ENCODE data around the gene NXF1.

DNA sequence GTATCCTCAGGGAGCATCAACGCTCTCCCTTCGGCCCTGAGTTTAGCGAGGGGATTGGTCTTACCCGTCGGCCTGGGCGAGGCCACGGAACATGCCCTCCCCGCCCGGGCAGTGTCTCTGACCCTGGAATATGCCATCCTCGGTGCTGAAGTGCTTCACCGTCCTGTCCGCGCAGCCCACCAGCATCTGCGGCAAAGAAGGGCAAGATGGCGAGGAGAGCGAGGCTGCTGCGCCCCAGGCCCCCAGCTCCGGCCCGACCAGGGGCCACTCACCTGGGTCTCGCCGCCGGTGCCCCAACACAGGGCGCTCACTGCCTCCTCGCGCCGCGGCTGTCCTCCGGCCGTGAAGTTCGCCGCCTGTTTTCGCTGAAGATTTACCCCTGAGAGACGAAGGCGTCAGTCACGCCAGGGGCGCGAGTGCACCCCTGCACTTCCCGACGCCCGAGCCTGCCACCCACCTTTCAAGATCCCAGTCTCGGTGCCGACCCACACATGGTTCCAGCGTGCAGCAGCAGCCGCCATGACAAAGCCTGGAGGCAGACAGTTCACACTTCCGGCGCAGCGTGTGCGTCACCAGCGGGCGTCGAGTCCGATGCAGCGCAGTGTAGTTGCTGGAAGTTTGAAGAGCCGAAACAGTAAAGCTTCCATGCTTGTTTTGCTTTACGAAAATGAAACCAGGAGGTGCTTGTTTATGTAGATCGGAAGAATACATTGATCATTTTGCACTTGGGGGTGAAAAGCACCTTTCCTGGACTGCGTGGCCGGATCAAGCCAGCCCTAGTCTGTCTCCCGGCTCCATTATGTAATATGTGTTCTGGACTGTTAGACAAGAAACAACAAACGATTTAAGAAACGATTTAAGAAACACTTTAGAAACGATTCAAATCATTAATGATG is 34.1 kb upstream of the NXF1 start, which contains the start of gene WDR74:
- TF ChIP-seq GABPA (IDR thresholded peaks at IDR 0.05; ENCODE audit: low read depth) (peak; percentile 87), FOXJ3 (CRISPR knock-in tag; IDR thresholded peaks at IDR 0.05) (no peak), JUND (IDR thresholded peaks at IDR 0.05) (no peak; the same call in 1 of the 2 replicates), SMC3 (IDR thresholded peaks at IDR 0.05; ENCODE audit: low read depth, low read length) (no peak)
- TF ChIP-seq, protein P1, sequence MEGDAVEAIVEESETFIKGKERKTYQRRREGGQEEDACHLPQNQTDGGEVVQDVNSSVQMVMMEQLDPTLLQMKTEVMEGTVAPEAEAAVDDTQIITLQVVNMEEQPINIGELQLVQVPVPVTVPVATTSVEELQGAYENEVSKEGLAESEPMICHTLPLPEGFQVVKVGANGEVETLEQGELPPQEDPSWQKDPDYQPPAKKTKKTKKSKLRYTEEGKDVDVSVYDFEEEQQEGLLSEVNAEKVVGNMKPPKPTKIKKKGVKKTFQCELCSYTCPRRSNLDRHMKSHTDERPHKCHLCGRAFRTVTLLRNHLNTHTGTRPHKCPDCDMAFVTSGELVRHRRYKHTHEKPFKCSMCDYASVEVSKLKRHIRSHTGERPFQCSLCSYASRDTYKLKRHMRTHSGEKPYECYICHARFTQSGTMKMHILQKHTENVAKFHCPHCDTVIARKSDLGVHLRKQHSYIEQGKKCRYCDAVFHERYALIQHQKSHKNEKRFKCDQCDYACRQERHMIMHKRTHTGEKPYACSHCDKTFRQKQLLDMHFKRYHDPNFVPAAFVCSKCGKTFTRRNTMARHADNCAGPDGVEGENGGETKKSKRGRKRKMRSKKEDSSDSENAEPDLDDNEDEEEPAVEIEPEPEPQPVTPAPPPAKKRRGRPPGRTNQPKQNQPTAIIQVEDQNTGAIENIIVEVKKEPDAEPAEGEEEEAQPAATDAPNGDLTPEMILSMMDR (IDR thresholded peaks at IDR 0.05), result no peak

Measured in SK-N-SH (cell line).